ENCODE measurements around the gene WNT8A.

The WNT8A gene

GRCh38 chr5:138077064-138077696 lies 6.7 kb upstream of the WNT8A start:
- peak; percentile 93 for ATAC-seq
- no peak for TF ChIP-seq ZNF565 (CRISPR knock-in tag; conservative IDR thresholded peaks at IDR 0.05; ENCODE audit: low read depth)
- no peak for TF ChIP-seq ZFP30 (CRISPR knock-in tag; IDR thresholded peaks at IDR 0.05)
- TF ChIP-seq, protein P1, sequence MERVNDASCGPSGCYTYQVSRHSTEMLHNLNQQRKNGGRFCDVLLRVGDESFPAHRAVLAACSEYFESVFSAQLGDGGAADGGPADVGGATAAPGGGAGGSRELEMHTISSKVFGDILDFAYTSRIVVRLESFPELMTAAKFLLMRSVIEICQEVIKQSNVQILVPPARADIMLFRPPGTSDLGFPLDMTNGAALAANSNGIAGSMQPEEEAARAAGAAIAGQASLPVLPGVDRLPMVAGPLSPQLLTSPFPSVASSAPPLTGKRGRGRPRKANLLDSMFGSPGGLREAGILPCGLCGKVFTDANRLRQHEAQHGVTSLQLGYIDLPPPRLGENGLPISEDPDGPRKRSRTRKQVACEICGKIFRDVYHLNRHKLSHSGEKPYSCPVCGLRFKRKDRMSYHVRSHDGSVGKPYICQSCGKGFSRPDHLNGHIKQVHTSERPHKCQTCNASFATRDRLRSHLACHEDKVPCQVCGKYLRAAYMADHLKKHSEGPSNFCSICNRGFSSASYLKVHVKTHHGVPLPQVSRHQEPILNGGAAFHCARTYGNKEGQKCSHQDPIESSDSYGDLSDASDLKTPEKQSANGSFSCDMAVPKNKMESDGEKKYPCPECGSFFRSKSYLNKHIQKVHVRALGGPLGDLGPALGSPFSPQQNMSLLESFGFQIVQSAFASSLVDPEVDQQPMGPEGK (CRISPR knock-in tag; IDR thresholded peaks at IDR 0.05; ENCODE audit: borderline replicate concordance): no peak
- TF ChIP-seq GLIS3 (CRISPR knock-in tag; IDR thresholded peaks at IDR 0.05): no peak
- TF ChIP-seq, protein P2, sequence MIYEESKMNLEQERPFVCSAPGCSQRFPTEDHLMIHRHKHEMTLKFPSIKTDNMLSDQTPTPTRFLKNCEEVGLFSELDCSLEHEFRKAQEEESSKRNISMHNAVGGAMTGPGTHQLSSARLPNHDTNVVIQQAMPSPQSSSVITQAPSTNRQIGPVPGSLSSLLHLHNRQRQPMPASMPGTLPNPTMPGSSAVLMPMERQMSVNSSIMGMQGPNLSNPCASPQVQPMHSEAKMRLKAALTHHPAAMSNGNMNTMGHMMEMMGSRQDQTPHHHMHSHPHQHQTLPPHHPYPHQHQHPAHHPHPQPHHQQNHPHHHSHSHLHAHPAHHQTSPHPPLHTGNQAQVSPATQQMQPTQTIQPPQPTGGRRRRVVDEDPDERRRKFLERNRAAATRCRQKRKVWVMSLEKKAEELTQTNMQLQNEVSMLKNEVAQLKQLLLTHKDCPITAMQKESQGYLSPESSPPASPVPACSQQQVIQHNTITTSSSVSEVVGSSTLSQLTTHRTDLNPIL (CRISPR knock-in tag; IDR thresholded peaks at IDR 0.05; ENCODE audit: low read depth): no peak
- TF ChIP-seq SNAI2 (CRISPR knock-in tag; IDR thresholded peaks at IDR 0.05): no peak
- TF ChIP-seq ZFP3 (CRISPR knock-in tag; IDR thresholded peaks at IDR 0.05): no peak
- no peak for TF ChIP-seq ZC3H10 (CRISPR knock-in tag; IDR thresholded peaks at IDR 0.05)
- no peak for TF ChIP-seq ZNF8 (CRISPR knock-in tag; IDR thresholded peaks at IDR 0.05)

DNA sequence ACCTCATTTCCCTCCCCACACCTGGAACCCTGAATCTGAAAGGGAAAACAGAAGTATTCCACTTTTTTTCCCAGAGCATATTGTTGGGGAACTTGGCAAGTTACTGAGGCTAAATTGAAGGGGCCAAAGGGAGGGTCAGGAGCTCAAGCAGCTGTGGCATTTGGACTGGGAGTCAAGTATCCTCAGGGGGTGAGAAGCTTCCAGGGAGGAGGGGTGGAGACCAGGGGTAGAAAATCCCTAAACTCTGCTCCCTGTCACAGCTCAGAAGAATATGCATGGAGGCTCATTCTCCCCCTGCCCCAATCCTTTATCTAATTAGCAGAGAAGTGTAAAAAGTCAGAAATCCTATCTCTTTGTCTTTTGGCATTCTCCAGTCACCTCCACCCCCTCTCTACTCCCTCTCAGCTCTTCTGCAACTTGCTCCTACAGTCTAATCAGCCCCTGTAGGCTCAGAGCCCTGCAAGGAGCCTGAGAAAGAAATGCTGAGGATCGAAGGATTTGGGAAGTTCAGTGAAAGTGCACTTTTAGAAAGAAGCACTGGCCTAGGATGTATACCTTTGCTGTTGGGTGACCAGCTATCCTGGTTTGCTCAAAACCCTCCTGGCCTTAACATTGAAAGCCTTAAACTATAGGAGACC lies 5.7 kb upstream of the WNT8A start:
- TF ChIP-seq OSR1 (CRISPR knock-in tag; IDR thresholded peaks at IDR 0.05) (no peak), ZNF565 (CRISPR knock-in tag; conservative IDR thresholded peaks at IDR 0.05; ENCODE audit: low read depth) (no peak), ZFP30 (CRISPR knock-in tag; IDR thresholded peaks at IDR 0.05) (no peak), ZFP3 (CRISPR knock-in tag; IDR thresholded peaks at IDR 0.05) (no peak), BACH2 (CRISPR knock-in tag; IDR thresholded peaks at IDR 0.05; ENCODE audit: borderline replicate concordance) (no peak), TOX (CRISPR knock-in tag; IDR thresholded peaks at IDR 0.05; ENCODE audit: borderline replicate concordance) (no peak), ZNF70 (CRISPR knock-in tag; IDR thresholded peaks at IDR 0.05) (no peak), SNAI2 (CRISPR knock-in tag; IDR thresholded peaks at IDR 0.05) (no peak), GLIS3 (CRISPR knock-in tag; IDR thresholded peaks at IDR 0.05) (no peak), TCF4 (CRISPR knock-in tag; IDR thresholded peaks at IDR 0.05; ENCODE audit: borderline replicate concordance) (no peak), RARB (CRISPR knock-in tag; IDR thresholded peaks at IDR 0.05) (no peak), ARNTL (CRISPR knock-in tag; IDR thresholded peaks at IDR 0.05; ENCODE audit: borderline replicate concordance, low read depth) (no peak), PPARA (CRISPR knock-in tag; IDR thresholded peaks at IDR 0.05; ENCODE audit: borderline replicate concordance) (no peak), ZNF8 (CRISPR knock-in tag; IDR thresholded peaks at IDR 0.05) (no peak), ZC3H10 (CRISPR knock-in tag; IDR thresholded peaks at IDR 0.05) (no peak), CSDC2 (CRISPR knock-in tag; IDR thresholded peaks at IDR 0.05) (no peak)
- TF ChIP-seq, protein P3, sequence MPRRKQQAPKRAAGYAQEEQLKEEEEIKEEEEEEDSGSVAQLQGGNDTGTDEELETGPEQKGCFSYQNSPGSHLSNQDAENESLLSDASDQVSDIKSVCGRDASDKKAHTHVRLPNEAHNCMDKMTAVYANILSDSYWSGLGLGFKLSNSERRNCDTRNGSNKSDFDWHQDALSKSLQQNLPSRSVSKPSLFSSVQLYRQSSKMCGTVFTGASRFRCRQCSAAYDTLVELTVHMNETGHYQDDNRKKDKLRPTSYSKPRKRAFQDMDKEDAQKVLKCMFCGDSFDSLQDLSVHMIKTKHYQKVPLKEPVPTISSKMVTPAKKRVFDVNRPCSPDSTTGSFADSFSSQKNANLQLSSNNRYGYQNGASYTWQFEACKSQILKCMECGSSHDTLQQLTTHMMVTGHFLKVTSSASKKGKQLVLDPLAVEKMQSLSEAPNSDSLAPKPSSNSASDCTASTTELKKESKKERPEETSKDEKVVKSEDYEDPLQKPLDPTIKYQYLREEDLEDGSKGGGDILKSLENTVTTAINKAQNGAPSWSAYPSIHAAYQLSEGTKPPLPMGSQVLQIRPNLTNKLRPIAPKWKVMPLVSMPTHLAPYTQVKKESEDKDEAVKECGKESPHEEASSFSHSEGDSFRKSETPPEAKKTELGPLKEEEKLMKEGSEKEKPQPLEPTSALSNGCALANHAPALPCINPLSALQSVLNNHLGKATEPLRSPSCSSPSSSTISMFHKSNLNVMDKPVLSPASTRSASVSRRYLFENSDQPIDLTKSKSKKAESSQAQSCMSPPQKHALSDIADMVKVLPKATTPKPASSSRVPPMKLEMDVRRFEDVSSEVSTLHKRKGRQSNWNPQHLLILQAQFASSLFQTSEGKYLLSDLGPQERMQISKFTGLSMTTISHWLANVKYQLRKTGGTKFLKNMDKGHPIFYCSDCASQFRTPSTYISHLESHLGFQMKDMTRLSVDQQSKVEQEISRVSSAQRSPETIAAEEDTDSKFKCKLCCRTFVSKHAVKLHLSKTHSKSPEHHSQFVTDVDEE (CRISPR knock-in tag; IDR thresholded peaks at IDR 0.05): no peak
- TF ChIP-seq, protein P2 (CRISPR knock-in tag; IDR thresholded peaks at IDR 0.05; ENCODE audit: low read depth): no peak
- TF ChIP-seq, protein P1 (CRISPR knock-in tag; IDR thresholded peaks at IDR 0.05; ENCODE audit: borderline replicate concordance): no peak
- ATAC-seq: no peak

- no peak for ATAC-seq
- TF ChIP-seq ZFP3 (CRISPR knock-in tag; IDR thresholded peaks at IDR 0.05): no peak
- TF ChIP-seq ISL1 (CRISPR knock-in tag; IDR thresholded peaks at IDR 0.05): no peak
- TF ChIP-seq GLIS3 (CRISPR knock-in tag; IDR thresholded peaks at IDR 0.05): no peak
- TF ChIP-seq OSR1 (CRISPR knock-in tag; IDR thresholded peaks at IDR 0.05): no peak
- no peak for TF ChIP-seq ZNF70 (CRISPR knock-in tag; IDR thresholded peaks at IDR 0.05)
- no peak for TF ChIP-seq SNAI2 (CRISPR knock-in tag; IDR thresholded peaks at IDR 0.05)
- TF ChIP-seq PPARA (CRISPR knock-in tag; IDR thresholded peaks at IDR 0.05; ENCODE audit: borderline replicate concordance): no peak
- TF ChIP-seq ZFP30 (CRISPR knock-in tag; IDR thresholded peaks at IDR 0.05): no peak
- no peak for TF ChIP-seq ZC3H10 (CRISPR knock-in tag; IDR thresholded peaks at IDR 0.05)
- TF ChIP-seq, protein P4, sequence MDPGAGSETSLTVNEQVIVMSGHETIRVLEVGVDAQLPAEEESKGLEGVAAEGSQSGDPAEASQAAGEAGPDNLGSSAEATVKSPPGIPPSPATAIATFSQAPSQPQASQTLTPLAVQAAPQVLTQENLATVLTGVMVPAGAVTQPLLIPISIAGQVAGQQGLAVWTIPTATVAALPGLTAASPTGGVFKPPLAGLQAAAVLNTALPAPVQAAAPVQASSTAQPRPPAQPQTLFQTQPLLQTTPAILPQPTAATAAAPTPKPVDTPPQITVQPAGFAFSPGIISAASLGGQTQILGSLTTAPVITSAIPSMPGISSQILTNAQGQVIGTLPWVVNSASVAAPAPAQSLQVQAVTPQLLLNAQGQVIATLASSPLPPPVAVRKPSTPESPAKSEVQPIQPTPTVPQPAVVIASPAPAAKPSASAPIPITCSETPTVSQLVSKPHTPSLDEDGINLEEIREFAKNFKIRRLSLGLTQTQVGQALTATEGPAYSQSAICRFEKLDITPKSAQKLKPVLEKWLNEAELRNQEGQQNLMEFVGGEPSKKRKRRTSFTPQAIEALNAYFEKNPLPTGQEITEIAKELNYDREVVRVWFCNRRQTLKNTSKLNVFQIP (CRISPR knock-in tag; IDR thresholded peaks at IDR 0.05; ENCODE audit: borderline replicate concordance, low read depth): no peak
- no peak for TF ChIP-seq RARB (CRISPR knock-in tag; IDR thresholded peaks at IDR 0.05)
- no peak for TF ChIP-seq TOX (CRISPR knock-in tag; IDR thresholded peaks at IDR 0.05; ENCODE audit: borderline replicate concordance)
- TF ChIP-seq, protein P2 (CRISPR knock-in tag; IDR thresholded peaks at IDR 0.05; ENCODE audit: low read depth): no peak
- no peak for TF ChIP-seq ESRRG (CRISPR knock-in tag; IDR thresholded peaks at IDR 0.05)
Observed at GRCh38 chr5:138082033-138082432, 1.8 kb upstream of the WNT8A start.

Data from SK-N-SH treated with all-trans-retinoic acid at 6 μM for 48 hours (cell line).